Colonic mucosa (tissue), 4 donors: ENCODE measurements around the gene CACTIN. TPM values are rescaled to one million over a fixed set of nuclear protein-coding genes. Genes with fewer than 3 reads are reported as not detected.

Experiments
- DNase-seq: peaks from one replicate; pipeline ENCODE4 v3.0.0-alpha.2; 2020
- H3K27ac ChIP-seq: fragments of 200-600 bp; one replicate; pipeline ENCODE4 v1.8.0; 2021
- H3K27me3 ChIP-seq: fragments of 200-600 bp; one replicate; pipeline ENCODE4 v1.8.0; 2021
- H3K36me3 ChIP-seq: fragments of 200-600 bp; one replicate; pipeline ENCODE4 v1.8.0; 2021
- H3K4me1 ChIP-seq: fragments of 200-600 bp; one replicate; pipeline ENCODE4 v1.8.0; 2021; ENCODE audit warnings: mild to moderate bottlenecking
- H3K4me3 ChIP-seq: fragments of 200-600 bp; one replicate; pipeline ENCODE4 v1.8.0; 2021
- H3K9ac ChIP-seq, 2 donors: one replicate each; pipeline ENCODE4 v1.7.0; 2013; ENCODE audit warnings: control low read depth in 2 of 2, low read depth in 2 of 2, low read length in 2 of 2
- H3K9me3 ChIP-seq: fragments of 200-600 bp; one replicate; pipeline ENCODE4 v1.8.0; 2021
- intact Hi-C: fragments of 100-400 bp; cut with DNase I; formaldehyde crosslinking; loops from one replicate; pipeline ENCODE4 v1.14.1; 2022
- total RNA-seq, 2 donors: library from RNA; stranded (reverse); fragmentation: NEBNext Ultra II Directional in 1 of 2; extraction: Animal tissue kit (Norgen Biotek cat#: 25700) in 1 of 2; gene quantifications; one replicate each; pipeline ENCODE4 v1.2.1, GENCODE V29; 2021
- TF ChIP-seq, protein P1 (sequence below): fragments of 200-600 bp; IDR thresholded peaks from one replicate; pipeline ENCODE4 v1.8.0; 2022; ENCODE audit warnings: antibody characterized with exemption, mild to moderate bottlenecking
- donor health status: healthy.
- donor health status: DM: no; HTN: no; CAD: no.
- donor health status: DM: no; HTN: no; CAD: no.

Gene CACTIN
- total RNA-seq, 2 donors from 2014 or later, result 12.0 to 35.1 TPM

DNA sequence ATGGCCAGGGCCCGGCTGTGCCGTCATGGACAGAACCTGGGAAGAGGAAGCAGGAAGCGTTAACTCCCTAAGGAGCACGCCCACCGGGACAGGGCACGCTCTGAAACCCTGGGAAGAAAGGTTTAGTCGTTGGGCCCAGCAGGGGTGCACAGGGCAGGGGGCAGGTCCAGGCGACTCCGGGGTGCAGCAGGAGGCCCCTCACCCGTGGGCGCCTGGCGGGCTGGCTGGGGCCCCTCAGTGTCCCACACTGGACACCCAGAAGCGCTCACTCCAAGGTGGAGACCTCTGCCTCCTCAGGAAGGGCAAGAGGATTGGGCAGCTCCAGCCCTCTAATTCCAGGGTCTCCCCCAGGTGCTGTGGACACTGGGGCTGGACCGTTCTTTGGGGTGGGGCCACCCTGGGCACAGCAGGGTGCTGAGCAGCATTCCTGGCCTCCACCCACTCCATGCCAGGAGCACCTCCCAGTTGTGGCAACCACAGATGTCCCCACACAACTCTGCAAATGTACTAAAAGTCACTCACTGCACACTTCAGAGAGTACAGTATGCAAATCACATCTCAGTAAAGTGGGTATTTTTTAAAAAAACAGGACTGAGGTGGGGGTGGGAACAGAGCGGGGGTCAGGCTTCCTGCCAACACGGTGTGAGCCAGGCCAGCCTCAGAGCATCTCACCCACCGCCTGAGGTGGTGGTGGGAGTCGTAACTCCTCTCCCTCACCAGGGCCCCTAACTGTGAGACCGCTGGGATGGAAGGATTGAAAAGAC is 38.5 kb upstream of the CACTIN start:
- intact Hi-C loops, result loop anchor here (2.0 kb wide), 1 partner anchor 42 kb away; no protein-coding TSS in a partner anchor
- no peak for DNase-seq
- Histone ChIP-seq H3K36me3 (no peaks in the 10 kb centered on the region), H3K27ac (no peak overlapping the region), H3K27me3 (no peaks in the 10 kb centered on the region), H3K9me3 (no peaks in the 10 kb centered on the region), H3K4me3 (no peak overlapping the region), H3K9ac (no peak overlapping the region), H3K4me1 (peaks cover 6% of the 10 kb centered on the region)
- TF ChIP-seq, protein P1, sequence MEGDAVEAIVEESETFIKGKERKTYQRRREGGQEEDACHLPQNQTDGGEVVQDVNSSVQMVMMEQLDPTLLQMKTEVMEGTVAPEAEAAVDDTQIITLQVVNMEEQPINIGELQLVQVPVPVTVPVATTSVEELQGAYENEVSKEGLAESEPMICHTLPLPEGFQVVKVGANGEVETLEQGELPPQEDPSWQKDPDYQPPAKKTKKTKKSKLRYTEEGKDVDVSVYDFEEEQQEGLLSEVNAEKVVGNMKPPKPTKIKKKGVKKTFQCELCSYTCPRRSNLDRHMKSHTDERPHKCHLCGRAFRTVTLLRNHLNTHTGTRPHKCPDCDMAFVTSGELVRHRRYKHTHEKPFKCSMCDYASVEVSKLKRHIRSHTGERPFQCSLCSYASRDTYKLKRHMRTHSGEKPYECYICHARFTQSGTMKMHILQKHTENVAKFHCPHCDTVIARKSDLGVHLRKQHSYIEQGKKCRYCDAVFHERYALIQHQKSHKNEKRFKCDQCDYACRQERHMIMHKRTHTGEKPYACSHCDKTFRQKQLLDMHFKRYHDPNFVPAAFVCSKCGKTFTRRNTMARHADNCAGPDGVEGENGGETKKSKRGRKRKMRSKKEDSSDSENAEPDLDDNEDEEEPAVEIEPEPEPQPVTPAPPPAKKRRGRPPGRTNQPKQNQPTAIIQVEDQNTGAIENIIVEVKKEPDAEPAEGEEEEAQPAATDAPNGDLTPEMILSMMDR, result no peak

DNA sequence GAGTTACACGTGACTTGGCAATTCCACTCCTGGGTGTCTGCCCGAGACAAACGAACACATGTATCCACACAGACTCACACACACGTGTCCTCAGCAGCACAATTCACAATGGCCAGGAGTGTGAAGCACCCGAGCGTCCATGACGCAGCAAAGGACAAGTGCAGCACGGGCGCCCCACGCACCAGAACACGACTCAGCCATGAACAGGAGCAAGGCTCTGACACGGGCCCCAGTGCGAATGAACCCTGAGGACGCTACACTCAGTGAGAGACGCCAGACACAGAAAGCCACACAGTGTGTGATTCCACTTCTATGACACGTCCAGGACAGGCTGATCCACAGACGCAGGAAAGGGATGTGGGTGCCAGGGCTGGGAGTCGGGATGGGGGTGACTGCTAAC is 37.2 kb upstream of the CACTIN start:
- TF ChIP-seq, protein P1, result no peak
- H3K36me3 ChIP-seq, result no peaks in the 10 kb centered on the region
- H3K9me3 ChIP-seq, result no peaks in the 10 kb centered on the region
- no peak overlapping the region for H3K27ac ChIP-seq
- H3K4me3 ChIP-seq, result no peak overlapping the region
- H3K27me3 ChIP-seq, result no peaks in the 10 kb centered on the region
- no peak overlapping the region for H3K9ac ChIP-seq
- H3K4me1 ChIP-seq, result peaks cover 1% of the 10 kb centered on the region
- intact Hi-C loops, result loop anchor here (2.0 kb wide), 1 partner anchor 43 kb away; no protein-coding TSS in a partner anchor
- no peak for DNase-seq

DNA sequence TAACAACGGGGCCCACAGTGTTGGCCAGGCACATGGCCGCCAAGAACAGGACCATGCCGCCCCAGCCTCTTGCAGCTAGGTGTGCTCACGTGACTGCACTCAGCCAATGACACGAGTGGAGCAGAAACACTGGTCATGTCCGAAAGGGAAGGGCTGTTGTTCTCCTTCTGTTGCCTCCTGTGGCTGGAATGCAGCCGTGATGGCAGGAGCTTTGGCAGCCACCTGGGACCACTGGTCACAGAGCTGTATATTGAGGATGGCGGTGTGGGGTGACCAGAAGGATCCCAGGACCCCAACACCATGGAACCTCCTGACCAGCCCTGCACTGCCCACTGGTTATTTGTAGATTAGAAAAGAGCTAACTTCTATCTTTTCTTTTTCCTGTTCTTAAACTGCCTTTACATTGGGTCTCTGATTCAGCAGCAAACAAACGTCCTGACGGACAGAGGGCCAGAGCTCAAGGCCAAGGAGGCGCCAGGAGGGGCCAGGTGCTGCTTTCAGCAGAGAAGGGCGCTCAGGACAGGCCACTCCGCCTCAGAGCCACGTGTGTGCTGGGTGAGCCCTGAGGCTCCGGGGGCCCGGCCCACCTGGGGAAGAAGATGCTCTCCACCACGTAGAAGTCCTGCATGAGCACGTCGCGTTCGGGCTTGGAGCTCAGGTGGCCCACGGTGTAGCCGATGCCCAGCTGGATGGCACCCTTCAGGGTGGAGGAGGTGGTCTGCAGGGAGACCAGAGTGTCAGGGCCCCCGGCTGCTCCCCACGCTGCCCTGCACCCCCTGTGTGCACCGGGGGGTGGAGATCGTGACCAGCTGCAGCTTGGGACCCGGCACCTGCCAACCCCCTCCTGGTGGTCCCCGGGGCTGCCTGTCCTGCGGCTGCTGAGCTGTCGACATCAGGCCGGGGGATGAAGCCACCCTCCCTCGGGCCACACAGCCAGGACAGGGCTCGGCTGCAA is 35.0 kb upstream of the CACTIN start:
- TF ChIP-seq, protein P1, result no peak
- Histone ChIP-seq H3K9ac (no peak overlapping the region), H3K4me3 (no peak overlapping the region), H3K9me3 (no peaks in the 10 kb centered on the region), H3K36me3 (no peaks in the 10 kb centered on the region), H3K27ac (no peak overlapping the region), H3K4me1 (no peaks in the 10 kb centered on the region), H3K27me3 (no peaks in the 10 kb centered on the region)
- DNase-seq, result no peak
- intact Hi-C loops, result no loop called here

DNA sequence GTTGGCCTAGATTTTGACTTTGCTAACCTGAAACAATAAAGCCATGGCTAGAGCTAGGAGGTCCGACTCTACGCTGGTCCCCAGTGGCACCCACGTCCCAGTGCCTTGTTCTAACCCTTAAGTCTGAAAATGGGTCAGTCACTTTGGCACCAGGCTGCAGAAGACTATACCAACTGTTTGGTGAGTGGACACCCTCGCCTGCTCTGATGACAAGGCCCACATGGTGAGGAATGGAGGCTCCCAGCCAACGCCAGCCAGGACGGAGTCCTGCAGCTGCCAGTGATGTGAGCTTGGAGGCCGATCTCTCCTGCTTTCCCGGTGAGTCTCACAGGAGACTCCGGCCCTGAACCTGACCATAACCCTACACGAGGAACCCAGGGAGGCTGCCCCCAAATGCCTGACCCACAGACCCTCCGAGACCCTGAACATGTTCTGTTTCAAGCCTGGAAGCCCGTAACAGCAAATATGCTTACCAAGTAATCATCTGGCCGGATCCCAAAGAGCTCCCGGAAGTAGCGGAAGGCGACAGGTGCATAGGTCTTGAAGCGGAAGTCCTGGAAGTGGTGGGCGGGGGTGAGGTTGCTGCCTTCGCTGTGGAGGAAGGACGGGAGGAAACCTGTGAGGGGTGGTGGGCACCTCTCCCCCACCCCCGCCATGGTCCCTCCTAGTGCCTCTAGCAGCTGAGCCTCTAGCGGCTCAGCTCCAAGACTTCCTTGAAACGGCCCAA is 34.1 kb upstream of the CACTIN start:
- no peaks in the 10 kb centered on the region for H3K9me3 ChIP-seq
- no peaks in the 10 kb centered on the region for H3K27me3 ChIP-seq
- no peak for DNase-seq
- no peaks in the 10 kb centered on the region for H3K4me1 ChIP-seq
- TF ChIP-seq, protein P1, result no peak
- no peak overlapping the region for H3K4me3 ChIP-seq
- H3K9ac ChIP-seq, result no peak overlapping the region
- no peaks in the 10 kb centered on the region for H3K36me3 ChIP-seq
- intact Hi-C loops, result no loop called here
- no peak overlapping the region for H3K27ac ChIP-seq

DNA sequence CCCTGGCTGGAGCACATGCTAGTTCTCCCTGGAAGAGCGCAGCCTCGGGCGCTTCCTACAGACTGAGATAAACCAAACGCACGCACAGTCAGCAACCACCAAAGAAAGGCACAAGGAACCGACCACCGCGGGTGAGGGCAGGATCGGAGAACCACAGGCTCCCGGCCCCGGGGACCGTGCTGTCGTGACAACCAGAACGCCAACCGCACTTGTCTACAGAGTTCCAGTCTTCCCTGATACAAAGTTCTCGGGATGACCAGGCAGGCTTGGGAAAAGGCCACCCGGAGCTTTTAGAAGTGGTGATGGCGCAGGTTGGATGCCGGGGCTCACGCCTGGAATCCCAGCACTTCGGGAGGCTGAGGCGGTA is 33.1 kb upstream of the CACTIN start:
- H3K27ac ChIP-seq, result no peak overlapping the region
- H3K9me3 ChIP-seq, result no peaks in the 10 kb centered on the region
- no peaks in the 10 kb centered on the region for H3K27me3 ChIP-seq
- intact Hi-C loops, result no loop called here
- H3K9ac ChIP-seq, result no peak overlapping the region
- no peak for DNase-seq
- TF ChIP-seq, protein P1, result no peak
- no peaks in the 10 kb centered on the region for H3K36me3 ChIP-seq
- no peak overlapping the region for H3K4me3 ChIP-seq
- no peaks in the 10 kb centered on the region for H3K4me1 ChIP-seq
